GM15510 (cell line): ENCODE measurements around the gene RIF1.

ENCODE experiments used
- POLR2A ChIP-seq: IDR thresholded peaks from 3 replicates; pipeline ENCODE4 v1.6.1; 2011; ENCODE audit warnings: borderline replicate concordance; ENCODE audit not compliant: insufficient read length; ENCODE audit errors: extremely low read depth

Gene RIF1

DNA sequence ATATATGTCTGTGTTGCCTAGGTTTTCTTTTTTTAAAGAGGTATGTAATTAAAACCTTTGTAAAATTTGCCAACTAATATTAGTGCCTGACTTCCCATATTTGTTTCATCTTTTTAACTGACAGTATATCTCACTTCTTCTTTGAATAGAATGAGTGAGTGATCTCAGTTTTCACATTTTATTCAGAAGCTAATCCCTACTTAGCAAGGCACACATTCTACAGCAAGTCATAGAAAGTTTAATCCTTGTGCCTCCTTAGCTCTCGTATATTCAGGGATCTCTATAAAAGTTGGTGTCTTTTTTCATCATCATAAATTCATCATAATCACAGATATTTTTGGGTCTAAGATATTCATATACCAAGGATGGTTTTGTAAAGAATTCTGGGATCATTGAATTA, 66.6 kb downstream of the RIF1 start:
- TF ChIP-seq POLR2A = no peak

DNA sequence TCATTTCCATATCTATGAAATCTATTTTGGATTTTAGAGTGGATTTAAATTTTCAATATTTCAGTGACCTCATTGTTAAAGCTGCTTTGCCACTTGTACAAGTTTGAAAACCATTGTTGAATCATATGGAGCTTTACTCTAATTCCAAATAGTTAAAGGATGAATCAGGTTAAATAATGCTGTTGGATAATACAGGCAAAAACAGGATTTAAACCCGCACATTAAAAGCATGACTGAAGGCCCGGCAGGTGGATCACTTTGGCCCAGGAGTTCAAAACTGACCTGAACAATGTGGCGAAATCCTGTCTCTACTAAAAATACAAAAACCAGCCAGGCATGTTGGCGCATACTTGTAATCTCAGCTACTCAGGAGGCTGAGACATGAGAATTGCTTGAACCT, 68.3 kb downstream of the RIF1 start:
- no peak for TF ChIP-seq POLR2A

DNA sequence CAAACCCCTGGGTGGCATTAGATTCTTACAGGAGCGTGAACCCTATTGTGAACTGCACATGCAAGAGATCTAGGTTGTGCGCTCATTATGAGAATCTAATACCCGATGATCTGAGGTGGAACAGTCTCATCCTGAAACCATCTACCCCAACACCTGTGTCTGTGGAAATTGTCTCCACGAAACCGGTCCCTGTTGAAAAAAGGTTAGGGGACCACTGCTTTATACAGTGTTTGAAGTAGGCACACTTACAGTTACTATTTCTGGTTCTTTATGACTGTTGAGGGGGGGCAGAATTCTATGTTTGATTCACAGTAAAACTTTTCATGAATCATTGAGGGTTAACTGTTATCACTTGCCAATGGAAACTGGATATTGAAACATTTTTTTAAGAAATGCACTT, 72.0 kb downstream of the RIF1 start:
- TF ChIP-seq POLR2A = no peak

DNA sequence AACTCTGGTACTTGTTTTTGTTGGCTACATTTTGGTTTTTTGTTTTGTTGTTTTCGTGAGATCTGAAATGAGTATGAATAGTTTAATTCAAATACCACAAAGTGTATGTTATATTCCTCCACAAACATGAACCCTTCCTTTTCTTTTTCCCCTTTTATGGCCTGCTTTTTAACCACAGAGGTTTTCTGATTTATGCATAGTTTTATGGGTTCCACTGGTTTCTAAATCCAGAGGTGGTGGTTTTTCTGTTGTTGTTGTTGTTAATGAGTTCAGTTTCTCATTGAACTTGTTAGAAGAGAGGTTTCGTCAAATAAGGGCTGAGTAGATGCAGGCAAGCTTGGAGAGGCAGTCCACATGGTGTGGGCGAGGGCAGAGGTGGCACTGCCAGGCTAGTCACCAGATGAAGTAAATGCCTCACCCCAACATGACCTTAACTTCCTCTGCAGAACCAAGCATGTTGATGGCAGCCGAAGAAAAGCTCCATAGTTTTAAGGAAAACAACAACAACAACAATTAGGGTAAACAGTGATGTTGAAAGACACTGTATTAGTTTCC, 72.5 kb downstream of the RIF1 start:
- no peak for TF ChIP-seq POLR2A

DNA sequence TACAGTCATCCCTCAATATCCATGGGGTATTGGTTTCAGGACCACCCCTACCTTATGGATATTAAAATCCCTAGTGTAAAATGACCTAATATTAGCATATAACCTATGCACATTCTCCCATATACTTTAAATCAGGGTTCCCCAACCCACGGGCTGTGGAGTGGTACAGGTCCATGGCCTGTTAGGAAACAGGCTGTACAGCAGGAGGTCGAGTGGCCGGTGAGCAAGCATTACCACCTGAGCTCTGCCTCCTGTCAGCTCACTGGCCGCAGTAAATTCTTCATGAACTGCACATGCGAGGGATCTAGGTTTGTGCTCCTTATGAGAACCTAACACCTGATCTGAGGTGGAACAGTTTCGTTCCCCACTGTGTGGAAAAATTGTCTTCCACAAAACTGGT, 73.8 kb downstream of the RIF1 start:
- TF ChIP-seq POLR2A = no peak

DNA sequence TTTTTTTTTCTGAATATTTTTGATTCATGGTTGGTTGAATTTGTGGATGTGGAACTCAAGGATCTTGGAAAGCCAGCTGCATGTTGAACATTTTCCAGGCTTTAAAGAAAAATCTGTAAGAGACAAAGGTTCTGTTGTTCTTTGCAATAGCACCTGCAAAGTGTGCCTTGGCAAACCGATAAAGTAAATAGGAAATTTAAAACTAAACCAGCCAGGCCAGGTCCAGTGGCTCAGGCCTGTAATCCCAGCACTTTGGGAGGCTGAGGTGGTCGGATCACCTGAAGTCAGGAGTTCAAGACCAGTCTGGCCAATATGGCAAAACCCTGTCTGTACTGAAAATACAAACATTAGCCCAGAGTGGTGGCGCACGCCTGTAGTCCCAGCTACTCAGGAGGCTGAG, 74.4 kb downstream of the RIF1 start:
- no peak for TF ChIP-seq POLR2A

DNA sequence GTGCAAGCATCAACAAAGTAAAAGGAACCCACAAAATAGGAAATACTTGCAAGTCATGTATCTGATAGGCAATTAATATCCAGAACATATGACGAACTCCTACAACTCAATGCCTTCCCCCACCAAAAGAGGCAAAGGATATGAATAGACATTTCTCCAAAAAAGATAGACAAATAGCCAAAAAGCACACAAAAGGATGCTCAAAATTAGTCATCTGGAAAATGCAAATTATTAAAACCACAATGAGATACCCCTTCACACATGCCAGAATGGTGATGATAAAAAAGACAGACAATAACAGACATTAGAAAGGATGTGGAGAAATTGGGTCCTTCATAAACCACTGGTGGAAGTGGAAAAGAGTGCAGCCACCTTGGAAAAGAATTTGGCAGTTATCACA, 76.4 kb downstream of the RIF1 start:
- no peak for TF ChIP-seq POLR2A

DNA sequence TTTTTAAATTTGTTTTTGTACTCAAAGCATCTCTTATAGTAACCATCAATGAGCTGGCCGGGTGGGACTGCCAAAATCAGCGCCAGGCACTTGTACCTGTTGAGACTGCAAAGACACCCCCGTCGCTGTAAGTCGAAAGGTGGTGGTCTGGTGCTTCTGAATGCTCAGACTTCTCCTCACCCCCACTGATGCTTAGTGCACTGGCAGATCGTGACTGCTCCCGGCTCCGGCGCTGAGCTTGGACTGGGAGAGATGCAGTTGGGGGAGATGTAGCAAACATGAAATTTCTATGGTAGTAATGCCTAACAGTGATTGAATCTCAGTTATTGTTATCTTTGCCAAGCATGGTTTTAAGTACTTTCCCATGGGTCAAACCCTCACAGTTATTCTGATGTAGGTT, 80.6 kb downstream of the RIF1 start:
- TF ChIP-seq POLR2A = no peak

DNA sequence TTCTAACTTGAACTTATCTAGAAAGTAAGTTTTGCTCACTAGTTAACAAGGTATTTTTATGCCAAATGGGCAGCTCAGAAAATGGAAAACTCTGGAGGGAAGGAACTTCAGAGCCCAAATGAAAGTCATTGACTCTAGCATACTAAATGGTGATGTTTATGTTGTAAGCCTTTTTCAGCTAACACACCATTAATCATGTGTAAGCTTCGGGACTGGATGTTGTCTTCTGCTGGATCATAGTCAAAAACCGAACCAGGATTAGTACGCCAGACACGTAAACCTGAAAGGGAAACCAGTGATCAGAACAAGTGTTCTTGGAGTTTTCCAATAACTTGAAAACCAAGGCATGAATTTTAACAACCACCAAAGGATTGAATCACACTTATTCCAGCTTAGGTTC, 81.8 kb downstream of the RIF1 start:
- no peak for TF ChIP-seq POLR2A

DNA sequence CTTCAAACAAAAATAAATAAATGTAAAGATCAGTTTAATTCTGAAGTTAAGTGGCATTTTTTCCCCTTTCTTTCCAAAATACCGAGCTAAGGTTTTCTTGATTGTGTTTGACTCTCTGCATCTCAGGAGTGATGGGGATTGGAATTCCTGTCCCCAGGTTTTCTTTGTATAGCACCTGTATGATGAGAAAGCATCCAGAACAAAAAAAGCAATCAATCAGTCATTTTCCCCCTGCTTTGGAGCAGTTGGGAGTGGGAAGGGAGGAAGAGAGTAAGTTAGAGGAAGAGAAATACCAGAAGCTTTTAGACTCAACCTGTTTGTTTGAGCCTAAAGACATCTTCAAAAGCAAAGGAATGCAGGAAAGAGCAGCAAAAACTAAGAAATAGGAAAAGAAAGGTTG, 88.5 kb downstream of the RIF1 start:
- TF ChIP-seq POLR2A = no peak

DNA sequence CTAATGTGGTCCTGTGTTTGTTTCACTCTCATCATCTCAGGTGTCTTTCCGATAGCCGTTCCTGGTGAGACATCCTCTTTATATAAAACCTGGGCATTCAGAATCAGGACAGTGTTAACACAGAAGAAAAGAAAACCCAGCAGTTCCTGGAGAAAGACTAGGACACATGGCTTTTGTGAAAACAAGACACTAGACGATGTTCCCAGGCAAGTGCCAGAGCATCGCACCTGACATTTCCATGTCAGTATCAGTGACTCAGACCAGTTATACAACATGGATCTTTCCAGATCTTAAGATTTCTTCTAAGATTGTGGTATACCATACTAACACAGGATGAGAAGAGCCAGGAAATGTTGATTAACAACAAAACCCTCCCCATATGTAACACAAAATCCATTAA, 96.5 kb downstream of the RIF1 start:
- no peak for TF ChIP-seq POLR2A

DNA sequence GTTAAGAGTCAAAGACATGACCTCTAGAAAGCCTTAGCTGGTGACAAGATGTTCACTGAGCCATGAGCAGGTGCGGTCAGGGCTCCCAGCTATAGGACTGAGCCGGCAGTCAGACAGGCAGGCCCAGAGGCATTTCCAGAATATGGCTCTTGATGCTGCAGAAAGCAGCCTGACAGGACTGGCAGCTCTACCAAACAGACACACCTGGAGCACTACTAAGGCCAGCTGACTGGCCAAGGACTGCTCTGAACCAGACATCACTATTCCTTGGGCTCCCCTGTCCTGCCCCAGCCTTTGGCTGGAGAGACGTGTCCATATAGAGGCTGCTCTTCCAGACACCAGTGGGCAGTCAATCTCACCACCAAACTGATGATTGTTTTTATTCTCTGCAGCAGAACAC, 98.8 kb downstream of the RIF1 start:
- no peak for TF ChIP-seq POLR2A

DNA sequence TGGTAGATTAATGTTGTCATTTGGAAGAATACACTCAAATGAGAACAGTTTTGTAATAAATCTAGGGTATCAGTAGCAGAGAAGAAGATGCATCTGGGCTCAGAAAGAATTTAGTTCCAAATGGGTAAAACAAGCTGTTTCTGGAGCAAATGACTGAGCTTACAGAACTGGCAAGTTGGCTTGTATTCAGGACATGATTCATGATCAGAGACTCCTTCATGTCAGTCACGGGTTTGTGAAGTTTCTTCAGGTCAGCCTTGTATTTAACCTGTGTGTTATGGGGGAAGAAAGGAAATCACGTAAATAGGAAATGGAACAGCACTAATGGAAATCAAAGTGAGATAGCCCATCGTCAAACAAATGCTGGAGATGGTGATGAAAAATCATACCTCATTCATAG, 109.1 kb downstream of the RIF1 start:
- TF ChIP-seq POLR2A = no peak

DNA sequence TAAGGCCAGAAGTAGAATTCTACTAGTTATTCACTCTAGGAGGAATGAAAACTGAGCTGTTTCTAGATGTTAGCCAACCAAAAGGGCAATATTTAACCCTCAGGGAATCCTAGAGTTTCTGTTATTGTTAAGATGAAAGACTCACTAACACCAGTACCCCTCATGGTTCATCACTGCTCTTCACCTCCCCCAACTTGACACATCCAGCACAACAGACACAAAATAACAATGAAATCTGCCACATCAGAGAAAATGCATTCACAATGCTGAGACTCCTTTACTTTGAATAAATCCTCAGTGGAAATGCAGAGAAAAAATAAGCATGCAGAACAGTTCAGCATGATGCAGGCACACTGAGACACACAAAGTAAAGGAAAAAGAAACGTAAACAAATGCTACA, 111.3 kb downstream of the RIF1 start:
- TF ChIP-seq POLR2A = no peak

DNA sequence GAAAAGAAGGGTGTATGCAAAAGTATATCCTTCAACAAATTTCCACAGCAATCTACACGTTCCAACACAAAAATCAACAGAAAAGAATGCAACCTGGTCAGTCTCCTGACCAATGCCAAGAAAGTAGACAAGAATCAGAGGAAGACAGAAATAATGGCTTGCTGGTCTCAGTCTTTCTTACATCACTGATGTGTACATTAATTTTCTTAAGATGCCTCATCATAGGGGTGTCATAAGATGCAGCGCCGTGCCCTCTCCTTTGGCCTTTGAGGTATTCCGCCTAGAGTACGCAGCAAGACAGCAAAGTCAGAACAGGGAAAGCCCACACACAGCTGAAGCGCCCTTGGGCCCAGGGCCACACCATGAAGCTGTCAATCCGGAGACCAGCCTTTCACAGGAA, 112.9 kb downstream of the RIF1 start:
- no peak for TF ChIP-seq POLR2A

DNA sequence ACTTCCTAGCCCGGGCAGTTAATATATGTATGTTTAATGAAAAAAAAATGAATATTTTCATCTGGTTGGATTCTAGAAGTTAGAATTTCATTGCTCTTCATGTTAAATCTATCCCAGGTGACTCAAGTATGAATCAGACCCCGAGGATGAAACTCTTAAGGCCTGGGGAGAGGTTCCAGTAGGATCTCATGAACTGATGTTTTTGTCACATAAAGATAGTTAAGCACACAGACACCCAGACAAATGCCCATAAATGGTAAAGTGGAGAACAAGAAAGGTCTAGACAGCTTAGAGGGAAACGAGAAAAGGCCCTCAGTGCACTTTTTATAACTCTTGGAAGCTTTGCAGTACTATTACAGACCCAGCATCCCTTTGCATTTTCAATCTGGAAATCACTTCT, 114.1 kb downstream of the RIF1 start:
- TF ChIP-seq POLR2A = no peak

DNA sequence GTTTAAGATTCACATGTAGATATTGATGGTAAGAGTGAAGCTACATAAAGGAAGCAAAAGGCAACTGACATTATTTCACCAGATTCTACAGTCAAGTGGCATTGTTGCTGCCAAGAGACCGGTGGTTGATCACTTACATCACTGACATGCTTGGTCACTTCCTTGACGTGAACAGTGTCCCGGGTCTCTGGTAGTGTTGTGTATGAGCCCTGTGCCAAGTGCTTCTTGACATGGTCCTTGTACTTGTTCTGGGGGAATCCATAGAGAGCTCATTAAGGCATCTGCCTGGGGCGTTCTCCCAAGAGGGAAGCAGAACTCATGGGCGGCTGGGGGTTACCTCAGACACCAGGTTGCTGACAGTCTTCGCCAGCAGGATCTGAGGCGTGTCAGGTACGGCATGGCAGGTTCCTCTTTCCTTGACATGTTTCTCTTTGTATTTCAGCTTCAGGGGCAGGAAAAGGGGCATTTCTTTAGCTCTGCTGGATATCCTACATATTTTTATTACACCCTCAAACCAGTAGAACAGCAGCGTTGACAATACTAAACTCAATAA, 116.2 kb downstream of the RIF1 start:
- no peak for TF ChIP-seq POLR2A
